ENCODE measurements around the gene SNX21.

SNX21 gene

GRCh38 chr20:45880988-45881788, 47.6 kb downstream of the SNX21 start, which contains the start of gene ZSWIM1:
Gene ZSWIM1, plus strand, starts transcription at chr20:45881227. Its CDS starts 1,366 bp downstream, at chr20:45882593.
- DNase-seq (ENCODE audit: low read depth), result peak; percentile 99

GRCh38 chr20:45882469-45883099, 49.0 kb downstream of the SNX21 start:
- DNase-seq (ENCODE audit: low read depth), result no peak

GRCh38 chr20:45883100-45883469, 49.5 kb downstream of the SNX21 start:
- DNase-seq (ENCODE audit: low read depth), result no peak

- no peak for DNase-seq (ENCODE audit: low read depth)
These were observed 53.2 kb downstream of the SNX21 start for GRCh38 chr20:45886590-45887345.

GRCh38 chr20:45887346-45887715, 53.7 kb downstream of the SNX21 start, which contains the start of gene SPATA25:
Gene SPATA25, minus strand, starts transcription at chr20:45887622. Its CDS starts 32 bp downstream, at chr20:45887590.
- DNase-seq (ENCODE audit: low read depth), result no peak

- DNase-seq (ENCODE audit: low read depth), result no peak
These were observed 55.1 kb downstream of the SNX21 start for GRCh38 chr20:45888681-45889080.

- DNase-seq (ENCODE audit: low read depth), result no peak
These were observed 56.7 kb downstream of the SNX21 start for GRCh38 chr20:45890077-45890984.

GRCh38 chr20:45890985-45891983, 57.7 kb downstream of the SNX21 start, which contains the start of the genes CTSA and NEURL2:
Gene CTSA, plus strand, starts transcription at chr20:45891335. Its CDS starts 234 bp downstream, at chr20:45891569.
Gene NEURL2, minus strand, starts transcription at chr20:45891208. Its CDS starts 217 bp downstream, at chr20:45890991.
- DNase-seq (ENCODE audit: low read depth), result peak; percentile 81

- no peak for DNase-seq (ENCODE audit: low read depth)
These were observed 58.6 kb downstream of the SNX21 start for GRCh38 chr20:45892049-45892825.

Data from HS-5 (cell line).